GM23338 (cell line): ENCODE measurements around the gene RBP3. TPM values are rescaled to one million over a fixed set of nuclear protein-coding genes. Genes with fewer than 3 reads are reported as not detected.

Experiments used
- ATAC-seq: fragments of 200-7000 bp; cut with Tn5 transposase; 3 replicates; pipeline ENCODE4 v1.9.1; 2020
- DNase-seq: peaks from one replicate; pipeline ENCODE4 v3.0.0-alpha.2; 2015; ENCODE audit warnings: low spot score
- H2AFZ ChIP-seq: fragments of 200-600 bp; sonication (generic); 2 replicates; pipeline ENCODE4 v1.8.0; 2016; ENCODE audit warnings: antibody characterized with exemption, mild to moderate bottlenecking, moderate library complexity
- H3F3A ChIP-seq: fragments of 200-600 bp; sonication (generic); replicated peaks from 2 replicates; pipeline ENCODE4 v1.8.0; 2017; ENCODE audit warnings: antibody characterized with exemption, mixed run types, low read depth
- H3K27ac ChIP-seq: fragments of 200-600 bp; sonication (generic); 2 replicates; pipeline ENCODE4 v1.6.1; 2016; ENCODE audit warnings: low read depth
- H3K27me3 ChIP-seq: fragments of 200-600 bp; sonication (generic); 2 replicates; pipeline ENCODE4 v1.8.0; 2016; ENCODE audit warnings: mild to moderate bottlenecking, mixed run types, moderate library complexity; ENCODE audit not compliant: insufficient read depth
- H3K36me3 ChIP-seq: fragments of 200-600 bp; sonication (generic); 2 replicates; pipeline ENCODE4 v1.8.0; 2016; ENCODE audit warnings: mild to moderate bottlenecking; ENCODE audit not compliant: insufficient read depth
- H3K4me1 ChIP-seq: fragments of 200-600 bp; sonication (generic); 2 replicates; pipeline ENCODE4 v1.8.0; 2016; ENCODE audit warnings: mild to moderate bottlenecking, moderate library complexity; ENCODE audit not compliant: insufficient read depth
- H3K4me2 ChIP-seq: fragments of 200-600 bp; sonication (generic); 2 replicates; pipeline ENCODE4 v1.7.1; 2017; ENCODE audit warnings: mixed run types
- H3K4me3 ChIP-seq: fragments of 200-600 bp; sonication (generic); 2 replicates; pipeline ENCODE4 v1.6.1; 2016; ENCODE audit warnings: mixed run types
- H3K79me2 ChIP-seq: fragments of 200-600 bp; sonication (generic); replicated peaks from 2 replicates; pipeline ENCODE4 v1.8.0; 2017; ENCODE audit warnings: mild to moderate bottlenecking; ENCODE audit not compliant: insufficient read depth
- H3K9me2 ChIP-seq: fragments of 200-600 bp; sonication (generic); 2 replicates; pipeline ENCODE4 v1.8.0; 2017; ENCODE audit not compliant: insufficient read depth
- H4K20me1 ChIP-seq: fragments of 200-600 bp; sonication (generic); replicated peaks from 2 replicates; pipeline ENCODE4 v1.8.0; 2017; ENCODE audit warnings: mild to moderate bottlenecking; ENCODE audit not compliant: insufficient read depth
- H3K27ac Mint-ChIP-seq: 2 replicates; pipeline ENCODE4 v1.8.0; 2020; ENCODE audit warnings: inconsistent platforms, mild to moderate bottlenecking, moderate library complexity, mixed read lengths
- H3K27me3 Mint-ChIP-seq: 3 replicates; pipeline ENCODE4 v1.8.0; 2022; ENCODE audit warnings: low read depth, mild to moderate bottlenecking, moderate library complexity, mixed read lengths, inconsistent platforms; ENCODE audit not compliant: insufficient read depth, poor library complexity
- H3K36me3 Mint-ChIP-seq: 3 replicates; pipeline ENCODE4 v1.8.0; 2021; ENCODE audit warnings: low read depth, mild to moderate bottlenecking, inconsistent platforms, moderate library complexity, mixed read lengths
- H3K4me1 Mint-ChIP-seq: 3 replicates; pipeline ENCODE4 v1.8.0; 2020; ENCODE audit warnings: mild to moderate bottlenecking, inconsistent platforms, mixed read lengths
- H3K4me3 Mint-ChIP-seq: 3 replicates; pipeline ENCODE4 v1.8.0; 2021; ENCODE audit warnings: moderate library complexity, mild to moderate bottlenecking, inconsistent platforms, mixed read lengths
- H3K9me3 Mint-ChIP-seq: 3 replicates; pipeline ENCODE4 v1.8.0; 2020; ENCODE audit warnings: moderate library complexity, mild to moderate bottlenecking, inconsistent platforms, mixed read lengths
- CREB1 ChIP-seq: fragments of 250-450 bp; sonication (Bioruptor Pico); IDR thresholded peaks from 2 replicates; pipeline ENCODE4 v1.5.0; 2020; ENCODE audit warnings: low read depth, mild to moderate bottlenecking, moderate library complexity
- EZH2 ChIP-seq: fragments of 200-600 bp; sonication (generic); IDR thresholded peaks from one replicate; pipeline ENCODE4 v1.8.0; 2017; ENCODE audit warnings: antibody characterized with exemption, mild to moderate bottlenecking, low read depth; ENCODE audit not compliant: unreplicated experiment
- EZH2phosphoT487 ChIP-seq: fragments of 200-600 bp; sonication (generic); IDR thresholded peaks from one replicate; pipeline ENCODE4 v1.8.1; 2018; ENCODE audit warnings: antibody characterized with exemption; ENCODE audit not compliant: unreplicated experiment
- JUNB ChIP-seq: IDR thresholded peaks from one replicate; pipeline ENCODE4 v1.6.1; 2016; ENCODE audit warnings: antibody characterized with exemption; ENCODE audit not compliant: unreplicated experiment
- NANOG ChIP-seq: IDR thresholded peaks from 2 replicates; pipeline ENCODE4 v1.6.1; 2016; ENCODE audit warnings: antibody characterized with exemption, borderline replicate concordance
- POLR2AphosphoS5 ChIP-seq: IDR thresholded peaks from 2 replicates; pipeline ENCODE4 v1.6.1; 2016; ENCODE audit warnings: antibody characterized with exemption, low read depth
- STAT1 ChIP-seq: IDR thresholded peaks from one replicate; pipeline ENCODE4 v1.6.1; 2016; ENCODE audit warnings: antibody characterized with exemption; ENCODE audit not compliant: unreplicated experiment
- ZNF114 ChIP-seq: fragments of 250-450 bp; sonication (Bioruptor Pico); IDR thresholded peaks from 2 replicates; pipeline ENCODE4 v1.5.0; 2020; ENCODE audit warnings: mild to moderate bottlenecking, moderate library complexity
- ZNF331 ChIP-seq: fragments of 250-450 bp; sonication (Bioruptor Pico); IDR thresholded peaks from 2 replicates; pipeline ENCODE4 v1.5.0; 2020; ENCODE audit warnings: low read depth, mild to moderate bottlenecking, moderate library complexity
- polyA plus RNA-seq: library from polyadenylated mRNA; unstranded; fragments of >200 nt; fragmentation: Nextera tagmentation; extraction: Ambion mirVana; gene quantifications from 2 replicates; pipeline ENCODE4 v1.2.1, GENCODE V29; 2016
- total RNA-seq: library from RNA; depleted of rRNA; stranded (reverse); fragments of >200 nt; shearing (Covaris generic); gene quantifications from 2 replicates; pipeline ENCODE4 v1.2.3, GENCODE V29; 2014
- TF ChIP-seq, protein P1 (sequence below): IDR thresholded peaks from 2 replicates; pipeline ENCODE4 v1.6.1; 2016; ENCODE audit warnings: antibody characterized with exemption
- TF ChIP-seq, protein P2 (sequence below): fragments of 250-450 bp; sonication (Bioruptor Pico); IDR thresholded peaks from 2 replicates; pipeline ENCODE4 v1.5.0; 2020; ENCODE audit warnings: mild to moderate bottlenecking, moderate library complexity
- TF ChIP-seq, protein P3 (sequence below), 2 experiments: fragments of 200-600 bp in 1 of 2; sonication (generic) in 1 of 2; conservative IDR thresholded peaks; 2 replicates each; pipeline versions ENCODE4 v1.5.1 to v1.6.1; 2016 to 2017; ENCODE audit warnings: antibody characterized with exemption in 2 of 2, low read depth in 2 of 2, mild to moderate bottlenecking in 2 of 2, moderate library complexity in 1 of 2
- TF ChIP-seq, protein P4 (sequence below): IDR thresholded peaks from one replicate; pipeline ENCODE4 v1.6.1; 2018; ENCODE audit warnings: antibody characterized with exemption; ENCODE audit not compliant: unreplicated experiment

The RBP3 gene
- total and polyA plus RNA-seq, 2 experiments from 2014 or later, result not detected

DNA sequence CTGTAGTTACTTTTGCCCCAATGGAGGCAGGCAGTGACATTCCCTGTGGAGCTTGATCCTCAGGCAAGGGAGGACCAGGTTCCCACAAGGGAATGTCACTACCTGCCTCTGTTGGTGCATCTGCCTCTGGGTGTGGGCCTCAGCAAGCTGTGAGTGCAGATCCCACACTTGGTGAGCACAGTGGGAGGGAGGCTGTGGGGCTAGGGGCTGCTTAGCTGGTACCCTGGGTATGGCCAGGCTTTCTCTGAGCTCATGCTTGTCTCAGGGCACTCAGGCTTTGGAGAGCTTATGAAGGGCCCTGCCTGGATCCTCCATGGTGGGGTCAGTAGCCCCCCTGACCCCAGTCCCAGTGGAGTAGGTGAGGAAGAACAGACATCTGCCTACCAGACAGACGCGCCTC lies 52.1 kb downstream of the RBP3 start:
- Mint-ChIP-seq H3K9me3 (no peaks in the 10 kb centered on the region), H3K27ac (no peak overlapping the region), H3K4me3 (no peak overlapping the region), H3K4me1 (peaks cover 25% of the 10 kb centered on the region), H3K36me3 (no peaks in the 10 kb centered on the region), H3K27me3 (peaks cover 10% of the 10 kb centered on the region)
- TF ChIP-seq NANOG (no peak), EZH2phosphoT487 (no peak), POLR2AphosphoS5 (no peak), JUNB (no peak), EZH2 (no peak), STAT1 (no peak), CREB1 (CRISPR knock-in tag) (no peak), ZNF331 (CRISPR knock-in tag) (no peak), ZNF114 (CRISPR knock-in tag) (no peak)
- TF ChIP-seq, protein P1, sequence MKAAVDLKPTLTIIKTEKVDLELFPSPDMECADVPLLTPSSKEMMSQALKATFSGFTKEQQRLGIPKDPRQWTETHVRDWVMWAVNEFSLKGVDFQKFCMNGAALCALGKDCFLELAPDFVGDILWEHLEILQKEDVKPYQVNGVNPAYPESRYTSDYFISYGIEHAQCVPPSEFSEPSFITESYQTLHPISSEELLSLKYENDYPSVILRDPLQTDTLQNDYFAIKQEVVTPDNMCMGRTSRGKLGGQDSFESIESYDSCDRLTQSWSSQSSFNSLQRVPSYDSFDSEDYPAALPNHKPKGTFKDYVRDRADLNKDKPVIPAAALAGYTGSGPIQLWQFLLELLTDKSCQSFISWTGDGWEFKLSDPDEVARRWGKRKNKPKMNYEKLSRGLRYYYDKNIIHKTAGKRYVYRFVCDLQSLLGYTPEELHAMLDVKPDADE, result no peak
- TF ChIP-seq, protein P2, sequence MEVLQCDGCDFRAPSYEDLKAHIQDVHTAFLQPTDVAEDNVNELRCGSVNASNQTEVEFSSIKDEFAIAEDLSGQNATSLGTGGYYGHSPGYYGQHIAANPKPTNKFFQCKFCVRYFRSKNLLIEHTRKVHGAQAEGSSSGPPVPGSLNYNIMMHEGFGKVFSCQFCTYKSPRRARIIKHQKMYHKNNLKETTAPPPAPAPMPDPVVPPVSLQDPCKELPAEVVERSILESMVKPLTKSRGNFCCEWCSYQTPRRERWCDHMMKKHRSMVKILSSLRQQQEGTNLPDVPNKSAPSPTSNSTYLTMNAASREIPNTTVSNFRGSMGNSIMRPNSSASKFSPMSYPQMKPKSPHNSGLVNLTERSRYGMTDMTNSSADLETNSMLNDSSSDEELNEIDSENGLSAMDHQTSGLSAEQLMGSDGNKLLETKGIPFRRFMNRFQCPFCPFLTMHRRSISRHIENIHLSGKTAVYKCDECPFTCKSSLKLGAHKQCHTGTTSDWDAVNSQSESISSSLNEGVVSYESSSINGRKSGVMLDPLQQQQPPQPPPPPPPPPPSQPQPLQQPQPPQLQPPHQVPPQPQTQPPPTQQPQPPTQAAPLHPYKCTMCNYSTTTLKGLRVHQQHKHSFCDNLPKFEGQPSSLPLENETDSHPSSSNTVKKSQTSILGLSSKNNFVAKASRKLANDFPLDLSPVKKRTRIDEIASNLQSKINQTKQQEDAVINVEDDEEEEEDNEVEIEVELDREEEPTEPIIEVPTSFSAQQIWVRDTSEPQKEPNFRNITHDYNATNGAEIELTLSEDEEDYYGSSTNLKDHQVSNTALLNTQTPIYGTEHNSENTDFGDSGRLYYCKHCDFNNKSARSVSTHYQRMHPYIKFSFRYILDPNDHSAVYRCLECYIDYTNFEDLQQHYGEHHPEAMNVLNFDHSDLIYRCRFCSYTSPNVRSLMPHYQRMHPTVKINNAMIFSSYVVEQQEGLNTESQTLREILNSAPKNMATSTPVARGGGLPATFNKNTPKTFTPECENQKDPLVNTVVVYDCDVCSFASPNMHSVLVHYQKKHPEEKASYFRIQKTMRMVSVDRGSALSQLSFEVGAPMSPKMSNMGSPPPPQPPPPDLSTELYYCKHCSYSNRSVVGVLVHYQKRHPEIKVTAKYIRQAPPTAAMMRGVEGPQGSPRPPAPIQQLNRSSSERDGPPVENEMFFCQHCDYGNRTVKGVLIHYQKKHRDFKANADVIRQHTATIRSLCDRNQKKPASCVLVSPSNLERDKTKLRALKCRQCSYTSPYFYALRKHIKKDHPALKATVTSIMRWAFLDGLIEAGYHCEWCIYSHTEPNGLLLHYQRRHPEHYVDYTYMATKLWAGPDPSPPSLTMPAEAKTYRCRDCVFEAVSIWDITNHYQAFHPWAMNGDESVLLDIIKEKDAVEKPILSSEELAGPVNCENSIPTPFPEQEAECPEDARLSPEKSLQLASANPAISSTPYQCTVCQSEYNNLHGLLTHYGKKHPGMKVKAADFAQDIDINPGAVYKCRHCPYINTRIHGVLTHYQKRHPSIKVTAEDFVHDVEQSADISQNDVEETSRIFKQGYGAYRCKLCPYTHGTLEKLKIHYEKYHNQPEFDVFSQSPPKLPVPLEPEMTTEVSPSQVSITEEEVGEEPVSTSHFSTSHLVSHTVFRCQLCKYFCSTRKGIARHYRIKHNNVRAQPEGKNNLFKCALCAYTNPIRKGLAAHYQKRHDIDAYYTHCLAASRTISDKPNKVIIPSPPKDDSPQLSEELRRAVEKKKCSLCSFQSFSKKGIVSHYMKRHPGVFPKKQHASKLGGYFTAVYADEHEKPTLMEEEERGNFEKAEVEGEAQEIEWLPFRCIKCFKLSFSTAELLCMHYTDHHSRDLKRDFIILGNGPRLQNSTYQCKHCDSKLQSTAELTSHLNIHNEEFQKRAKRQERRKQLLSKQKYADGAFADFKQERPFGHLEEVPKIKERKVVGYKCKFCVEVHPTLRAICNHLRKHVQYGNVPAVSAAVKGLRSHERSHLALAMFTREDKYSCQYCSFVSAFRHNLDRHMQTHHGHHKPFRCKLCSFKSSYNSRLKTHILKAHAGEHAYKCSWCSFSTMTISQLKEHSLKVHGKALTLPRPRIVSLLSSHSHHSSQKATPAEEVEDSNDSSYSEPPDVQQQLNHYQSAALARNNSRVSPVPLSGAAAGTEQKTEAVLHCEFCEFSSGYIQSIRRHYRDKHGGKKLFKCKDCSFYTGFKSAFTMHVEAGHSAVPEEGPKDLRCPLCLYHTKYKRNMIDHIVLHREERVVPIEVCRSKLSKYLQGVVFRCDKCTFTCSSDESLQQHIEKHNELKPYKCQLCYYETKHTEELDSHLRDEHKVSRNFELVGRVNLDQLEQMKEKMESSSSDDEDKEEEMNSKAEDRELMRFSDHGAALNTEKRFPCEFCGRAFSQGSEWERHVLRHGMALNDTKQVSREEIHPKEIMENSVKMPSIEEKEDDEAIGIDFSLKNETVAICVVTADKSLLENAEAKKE, result no peak
- TF ChIP-seq, protein P3, sequence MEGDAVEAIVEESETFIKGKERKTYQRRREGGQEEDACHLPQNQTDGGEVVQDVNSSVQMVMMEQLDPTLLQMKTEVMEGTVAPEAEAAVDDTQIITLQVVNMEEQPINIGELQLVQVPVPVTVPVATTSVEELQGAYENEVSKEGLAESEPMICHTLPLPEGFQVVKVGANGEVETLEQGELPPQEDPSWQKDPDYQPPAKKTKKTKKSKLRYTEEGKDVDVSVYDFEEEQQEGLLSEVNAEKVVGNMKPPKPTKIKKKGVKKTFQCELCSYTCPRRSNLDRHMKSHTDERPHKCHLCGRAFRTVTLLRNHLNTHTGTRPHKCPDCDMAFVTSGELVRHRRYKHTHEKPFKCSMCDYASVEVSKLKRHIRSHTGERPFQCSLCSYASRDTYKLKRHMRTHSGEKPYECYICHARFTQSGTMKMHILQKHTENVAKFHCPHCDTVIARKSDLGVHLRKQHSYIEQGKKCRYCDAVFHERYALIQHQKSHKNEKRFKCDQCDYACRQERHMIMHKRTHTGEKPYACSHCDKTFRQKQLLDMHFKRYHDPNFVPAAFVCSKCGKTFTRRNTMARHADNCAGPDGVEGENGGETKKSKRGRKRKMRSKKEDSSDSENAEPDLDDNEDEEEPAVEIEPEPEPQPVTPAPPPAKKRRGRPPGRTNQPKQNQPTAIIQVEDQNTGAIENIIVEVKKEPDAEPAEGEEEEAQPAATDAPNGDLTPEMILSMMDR (conservative IDR thresholded peaks at IDR 0.05; ENCODE audit: low read depth in 2 of 2), result no peak
- TF ChIP-seq, protein P4, sequence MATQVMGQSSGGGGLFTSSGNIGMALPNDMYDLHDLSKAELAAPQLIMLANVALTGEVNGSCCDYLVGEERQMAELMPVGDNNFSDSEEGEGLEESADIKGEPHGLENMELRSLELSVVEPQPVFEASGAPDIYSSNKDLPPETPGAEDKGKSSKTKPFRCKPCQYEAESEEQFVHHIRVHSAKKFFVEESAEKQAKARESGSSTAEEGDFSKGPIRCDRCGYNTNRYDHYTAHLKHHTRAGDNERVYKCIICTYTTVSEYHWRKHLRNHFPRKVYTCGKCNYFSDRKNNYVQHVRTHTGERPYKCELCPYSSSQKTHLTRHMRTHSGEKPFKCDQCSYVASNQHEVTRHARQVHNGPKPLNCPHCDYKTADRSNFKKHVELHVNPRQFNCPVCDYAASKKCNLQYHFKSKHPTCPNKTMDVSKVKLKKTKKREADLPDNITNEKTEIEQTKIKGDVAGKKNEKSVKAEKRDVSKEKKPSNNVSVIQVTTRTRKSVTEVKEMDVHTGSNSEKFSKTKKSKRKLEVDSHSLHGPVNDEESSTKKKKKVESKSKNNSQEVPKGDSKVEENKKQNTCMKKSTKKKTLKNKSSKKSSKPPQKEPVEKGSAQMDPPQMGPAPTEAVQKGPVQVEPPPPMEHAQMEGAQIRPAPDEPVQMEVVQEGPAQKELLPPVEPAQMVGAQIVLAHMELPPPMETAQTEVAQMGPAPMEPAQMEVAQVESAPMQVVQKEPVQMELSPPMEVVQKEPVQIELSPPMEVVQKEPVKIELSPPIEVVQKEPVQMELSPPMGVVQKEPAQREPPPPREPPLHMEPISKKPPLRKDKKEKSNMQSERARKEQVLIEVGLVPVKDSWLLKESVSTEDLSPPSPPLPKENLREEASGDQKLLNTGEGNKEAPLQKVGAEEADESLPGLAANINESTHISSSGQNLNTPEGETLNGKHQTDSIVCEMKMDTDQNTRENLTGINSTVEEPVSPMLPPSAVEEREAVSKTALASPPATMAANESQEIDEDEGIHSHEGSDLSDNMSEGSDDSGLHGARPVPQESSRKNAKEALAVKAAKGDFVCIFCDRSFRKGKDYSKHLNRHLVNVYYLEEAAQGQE, result no peak
- no peaks in the 10 kb centered on the region for H3F3A ChIP-seq
- H3K36me3 ChIP-seq, result no peaks in the 10 kb centered on the region
- H3K27ac ChIP-seq, result no peak overlapping the region
- H3K9me2 ChIP-seq, result 0 out of 2 replicates have a peak, but pooled peaks cover 2% of the 10 kb centered on the region
- no peaks in the 10 kb centered on the region for H4K20me1 ChIP-seq
- H3K27me3 ChIP-seq, result no peaks in the 10 kb centered on the region
- ATAC-seq, result no peak
- H3K4me2 ChIP-seq, result no peak overlapping the region
- H3K79me2 ChIP-seq, result no peaks in the 10 kb centered on the region
- DNase-seq, result no peak
- peaks cover 9% of the 10 kb centered on the region; the same call in 1 of the 2 replicates for H3K4me1 ChIP-seq
- H2AFZ ChIP-seq, result no peak overlapping the region
- no peak overlapping the region for H3K4me3 ChIP-seq
